Activated CD8-positive, alpha-beta memory T cell treated with anti-CD3 and anti-CD28 coated beads for 36 hours (primary cell): Measurements from ENCODE around the gene SPECC1. TPM values are rescaled to one million over a fixed set of nuclear protein-coding genes. Genes with fewer than 3 reads are reported as not detected.
"Not testable (repeated sequence)": the region's sequence is repeated elsewhere in the genome, so short reads cannot be mapped to it uniquely, and the experiment has no call there.

Experiments
- CTCF ChIA-PET: fragments of 350-600 bp; sonication (Branson Sonifier 250); formaldehyde crosslinking; loops from one replicate; lab custom pipeline; 2021; ENCODE audit warnings: antibody characterized with exemption; lab: Charles Lee
- POLR2A ChIA-PET: fragments of 350-600 bp; sonication (Branson Sonifier 250); formaldehyde crosslinking; loops from one replicate; lab custom pipeline; 2021; ENCODE audit warnings: antibody characterized with exemption; lab: Charles Lee
- total RNA-seq, 2 experiments: library from RNA; stranded (reverse); gene quantifications; one replicate each; pipeline ENCODE4 v1.2.3, GENCODE V29; 2021

Gene SPECC1
- total RNA-seq, 2 experiments from 2014 or later: 13.0 to 13.9 TPM

GRCh38 chr17:20235747-20236146 lies 226.6 kb downstream of the SPECC1 start:
- ChIA-PET CTCF (interaction anchor here (1.2 kb wide), 1 partner anchor 243 kb away, joined by 4 read pairs; no protein-coding TSS in a partner anchor), POLR2A (no interaction called here)

DNA sequence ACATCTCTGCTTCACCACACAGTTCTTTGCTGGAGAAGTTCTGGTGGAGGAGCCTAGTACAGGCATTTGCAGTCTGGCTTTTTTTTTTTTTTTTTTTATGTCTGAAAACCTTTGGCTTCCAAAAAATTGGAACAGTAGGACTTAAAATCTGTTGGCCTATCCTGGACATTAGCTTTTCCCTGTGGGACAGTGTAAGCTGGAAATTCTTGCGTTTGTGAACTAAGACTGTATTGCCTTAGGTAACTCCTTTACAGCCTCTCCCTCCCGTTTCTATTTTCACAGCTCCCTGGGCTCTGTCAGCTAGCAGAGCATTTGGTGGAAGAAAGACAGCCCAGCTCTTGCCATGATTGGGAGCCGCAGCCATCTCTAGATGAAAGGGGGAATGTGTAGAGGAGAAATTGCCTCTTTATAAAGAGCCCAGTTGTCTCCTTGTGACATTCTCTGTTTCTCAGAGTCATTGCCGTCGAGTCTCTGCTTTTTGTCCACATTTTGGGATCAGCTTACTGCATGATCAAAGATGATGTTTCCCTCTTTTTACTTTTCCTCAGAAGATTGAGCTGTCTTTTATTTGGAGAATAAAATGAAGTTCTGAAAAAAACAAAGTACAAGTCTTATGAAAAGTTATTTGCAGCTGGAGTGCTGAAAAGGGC lies 227.5 kb downstream of the SPECC1 start:
- POLR2A ChIA-PET: no interaction called here
- CTCF ChIA-PET: interaction anchor here (0.7 kb wide), 1 partner anchor 39 kb away, joined by 4 read pairs; no protein-coding TSS in a partner anchor

GRCh38 chr17:20239776-20240175 lies 230.6 kb downstream of the SPECC1 start:
- POLR2A ChIA-PET: not testable (repeated sequence)
- CTCF ChIA-PET: interaction anchor here (0.6 kb wide), 1 partner anchor 12 kb away, joined by 3 read pairs; no protein-coding TSS in a partner anchor

DNA sequence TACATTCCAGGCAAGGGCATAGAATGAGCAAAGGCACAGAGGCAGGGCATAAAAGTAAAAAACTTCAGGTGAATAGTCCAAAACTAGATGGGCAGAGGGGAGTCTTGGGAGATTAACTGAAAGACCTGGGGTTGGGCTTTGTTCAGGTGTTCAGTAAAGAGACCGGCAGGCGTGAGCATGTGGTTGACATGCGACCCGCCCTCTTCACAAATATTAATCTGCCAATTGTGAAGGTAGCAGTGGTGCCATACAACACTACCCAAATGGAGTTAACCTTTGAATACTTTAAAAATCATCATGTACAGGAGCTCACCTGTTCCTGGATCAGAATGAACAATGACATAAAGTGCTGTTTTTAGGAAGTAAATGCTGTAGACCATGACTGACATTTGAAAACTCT lies 232.7 kb downstream of the SPECC1 start:
- POLR2A ChIA-PET: no interaction called here
- CTCF ChIA-PET: no interaction called here

- ChIA-PET CTCF (no interaction called here), POLR2A (no interaction called here)
Measured at GRCh38 chr17:20242271-20242670, 233.1 kb downstream of the SPECC1 start.

- CTCF ChIA-PET: no interaction called here
Measured at GRCh38 chr17:20243524-20243923, 234.4 kb downstream of the SPECC1 start.

DNA sequence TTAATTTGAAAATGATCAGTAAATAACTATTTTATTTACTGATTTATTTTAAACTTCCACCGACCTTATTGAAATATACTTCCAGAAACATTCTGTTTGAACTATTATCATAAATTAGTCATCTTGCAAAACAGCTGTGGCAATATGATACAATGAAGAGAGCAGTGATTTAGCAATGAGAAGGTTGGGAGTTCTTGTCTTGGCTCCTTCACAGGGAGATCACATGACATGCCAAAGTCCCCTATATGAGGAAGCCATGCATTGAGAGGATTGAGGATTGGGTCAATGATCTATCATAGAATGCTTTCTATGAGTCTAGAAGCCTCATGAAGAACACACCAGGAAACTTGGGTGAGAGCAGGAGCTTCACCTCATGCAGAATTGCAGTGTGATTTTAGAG lies 235.5 kb downstream of the SPECC1 start:
- ChIA-PET POLR2A (no interaction called here), CTCF (interaction anchor here (1.5 kb wide), 1 partner anchor 17 kb away, joined by 5 read pairs; no protein-coding TSS in a partner anchor)

More at GRCh38 chr17:20243524-20243923, 234.4 kb downstream of the SPECC1 start:
- POLR2A ChIA-PET: no interaction called here

GRCh38 chr17:20246692-20247091 lies 237.5 kb downstream of the SPECC1 start:
- ChIA-PET POLR2A (no interaction called here), CTCF (no interaction called here)

DNA sequence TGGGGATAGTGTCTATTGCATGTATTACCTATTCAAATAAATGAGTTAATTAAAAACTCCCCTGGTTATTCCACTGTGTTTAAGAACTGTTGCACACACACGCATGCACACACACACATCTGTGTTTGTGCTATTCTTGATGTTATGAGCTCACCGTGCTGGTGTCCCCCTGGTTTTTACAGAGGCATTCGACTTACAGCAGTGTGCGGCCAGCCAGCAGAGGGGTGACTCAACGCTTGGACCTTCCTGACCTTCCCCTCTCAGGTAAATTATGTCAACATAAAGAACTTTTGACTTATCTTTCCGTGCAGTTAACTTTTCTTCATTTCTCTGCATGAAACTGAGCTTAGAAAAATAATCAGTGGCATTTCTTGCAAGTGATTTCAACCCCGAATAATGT lies 244.2 kb downstream of the SPECC1 start:
- ChIA-PET POLR2A (no interaction called here), CTCF (interaction anchor here (0.6 kb wide), 1 partner anchor 35 kb away, joined by 3 read pairs; no protein-coding TSS in a partner anchor)

DNA sequence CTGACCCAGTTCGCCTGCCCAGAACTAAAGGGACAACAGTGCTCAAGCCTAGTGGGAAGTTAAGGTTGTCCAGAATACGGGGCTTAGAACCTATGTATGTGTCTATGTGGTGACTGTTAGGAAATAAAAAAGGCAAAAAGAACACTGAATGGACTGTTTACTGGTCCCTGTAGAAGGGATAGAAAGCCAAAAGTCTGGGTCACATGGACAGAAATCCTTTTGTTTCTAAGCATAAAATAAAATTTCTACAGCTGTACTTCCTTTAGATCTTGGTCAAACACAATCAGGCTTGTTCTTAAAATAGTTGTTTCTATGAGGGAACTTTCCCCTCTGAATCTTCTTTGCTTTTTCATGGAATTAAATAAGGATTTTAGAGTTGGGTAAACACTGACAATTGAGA lies 245.4 kb downstream of the SPECC1 start:
- CTCF ChIA-PET: no interaction called here
- POLR2A ChIA-PET: no interaction called here

- ChIA-PET CTCF (no interaction called here), POLR2A (no interaction called here)
Measured at GRCh38 chr17:20256144-20256543, 247.0 kb downstream of the SPECC1 start.

- ChIA-PET POLR2A (no interaction called here), CTCF (no interaction called here)
Measured at GRCh38 chr17:20257008-20257407, 247.8 kb downstream of the SPECC1 start.

DNA sequence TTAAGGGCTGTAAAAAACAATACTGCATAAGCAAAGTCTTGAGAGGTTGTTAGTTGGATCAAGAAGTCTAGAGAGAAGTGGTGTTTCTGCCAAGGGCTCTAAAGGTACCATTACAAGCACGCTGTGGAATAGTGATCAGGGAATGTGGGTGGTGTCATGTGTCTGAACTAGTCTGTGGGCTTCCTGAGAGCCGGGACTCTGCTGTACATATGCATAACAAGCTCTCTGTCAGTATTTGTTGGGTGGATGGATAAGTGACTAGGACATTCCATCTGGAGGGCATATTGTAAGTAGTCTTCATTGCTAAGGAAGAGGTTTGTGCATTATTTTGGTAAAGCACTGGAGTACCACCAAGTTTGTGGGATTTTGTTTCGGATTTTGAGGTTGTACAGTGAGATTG lies 248.6 kb downstream of the SPECC1 start:
- ChIA-PET CTCF (no interaction called here), POLR2A (no interaction called here)

DNA sequence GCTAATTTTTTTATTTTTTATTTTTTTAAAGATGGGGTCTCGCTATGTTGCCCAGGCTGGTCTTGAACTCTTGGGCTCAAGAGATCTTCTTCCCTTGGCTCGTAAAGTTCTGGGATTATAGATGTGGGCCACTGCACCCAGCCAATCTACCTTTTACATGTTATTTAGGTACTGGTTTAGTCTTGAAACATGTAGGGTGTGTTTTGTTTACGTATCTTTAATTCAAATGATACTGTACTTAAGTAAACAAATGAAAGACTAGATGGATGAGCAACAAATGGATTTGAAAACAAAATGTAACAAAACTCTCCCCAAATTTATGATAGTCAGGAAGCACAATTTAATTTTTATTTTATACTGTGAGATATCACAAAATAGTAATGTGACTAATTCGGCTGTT lies 250.5 kb downstream of the SPECC1 start:
- CTCF ChIA-PET: no interaction called here
- POLR2A ChIA-PET: no interaction called here

GRCh38 chr17:20260268-20260667 lies 251.1 kb downstream of the SPECC1 start:
- ChIA-PET POLR2A (no interaction called here), CTCF (no interaction called here)

- ChIA-PET CTCF (no interaction called here), POLR2A (no interaction called here)
Measured at GRCh38 chr17:20262226-20263114, 253.3 kb downstream of the SPECC1 start.

DNA sequence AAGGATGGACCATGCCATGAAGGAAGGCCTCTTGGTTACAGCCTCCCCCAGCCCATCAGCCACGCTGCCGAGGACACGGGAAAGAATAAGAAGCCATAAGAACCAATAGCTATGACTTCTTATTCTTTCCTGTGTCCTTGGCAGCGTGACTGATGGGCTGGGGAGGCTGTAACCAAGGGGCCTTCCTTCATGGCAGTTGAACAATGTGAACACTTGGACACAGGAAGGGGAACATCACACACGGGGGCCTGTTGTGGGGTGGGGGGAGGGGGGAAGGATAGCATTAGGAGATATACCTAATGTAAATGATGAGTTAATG lies 253.9 kb downstream of the SPECC1 start:
- CTCF ChIA-PET, POLR2A ChIA-PET: not testable (repeated sequence)

DNA sequence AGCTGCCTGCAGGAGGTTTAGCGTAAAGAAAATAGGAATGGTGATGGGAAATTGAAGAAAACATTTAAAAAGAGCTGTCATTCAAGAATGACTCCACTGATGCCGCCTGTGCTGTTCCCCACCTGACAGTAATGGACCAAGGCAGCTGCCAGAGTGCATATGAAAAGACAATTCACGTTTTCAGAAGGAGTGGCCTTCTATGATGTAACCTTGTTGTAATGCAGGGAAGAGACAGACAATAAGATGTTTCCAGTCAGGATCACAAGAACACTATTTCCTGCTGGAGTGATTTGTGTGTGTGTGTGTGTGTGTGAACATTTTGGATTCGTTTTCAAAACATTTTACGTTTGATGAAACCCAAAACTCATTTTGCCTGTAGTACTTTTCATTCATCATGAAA lies 254.4 kb downstream of the SPECC1 start:
- ChIA-PET CTCF (no interaction called here), POLR2A (no interaction called here)

- ChIA-PET CTCF (no interaction called here), POLR2A (no interaction called here)
Measured at GRCh38 chr17:20264996-20265395, 255.8 kb downstream of the SPECC1 start.

GRCh38 chr17:20266806-20267458 lies 257.8 kb downstream of the SPECC1 start:
- ChIA-PET POLR2A (no interaction called here), CTCF (no interaction called here)
